Stimulated activated CD8-positive, alpha-beta memory T cell treated with anti-CD3 and anti-CD28 coated beads, Interleukin-2, amount 100 ng/mL, for 48 hours (primary cell): ENCODE data around the gene CNOT1.
"Not testable (repeated sequence)": the region's sequence is repeated elsewhere in the genome, so short reads cannot be mapped to it uniquely, and the experiment has no call there.

Source experiments
- DNase-seq, 2 donors: peaks; one replicate each; pipeline ENCODE4 v3.0.0-alpha.2; 2020; ENCODE audit warnings: low read depth in 2 of 2

The CNOT1 gene

GRCh38 chr16:58503166-58503862 is 126.3 kb downstream of the CNOT1 start:
- DNase-seq = no peak

GRCh38 chr16:58502217-58502921 is 127.3 kb downstream of the CNOT1 start:
- DNase-seq = no peak

GRCh38 chr16:58501242-58502131 is 128.1 kb downstream of the CNOT1 start:
- DNase-seq = no peak

- DNase-seq = no peak
Measured at GRCh38 chr16:58500430-58501241, 129.0 kb downstream of the CNOT1 start.

- DNase-seq = no peak
Measured at GRCh38 chr16:58499615-58500351, 129.8 kb downstream of the CNOT1 start, which contains the start of gene NDRG4. Gene NDRG4, plus strand, starts transcription at chr16:58500143. Its CDS starts 106 bp downstream, at chr16:58500249.

GRCh38 chr16:58499092-58499511 is 130.5 kb downstream of the CNOT1 start:
- no peak for DNase-seq

- no peak for DNase-seq
Measured at GRCh38 chr16:58498341-58499091, 131.1 kb downstream of the CNOT1 start.

GRCh38 chr16:58497935-58498334 is 131.7 kb downstream of the CNOT1 start:
- DNase-seq = no peak

- DNase-seq = no peak
Measured at GRCh38 chr16:58497468-58497867, 132.2 kb downstream of the CNOT1 start.

GRCh38 chr16:58495521-58496331 is 133.9 kb downstream of the CNOT1 start:
- DNase-seq = no peak

GRCh38 chr16:58494981-58495520 is 134.6 kb downstream of the CNOT1 start:
- peak; percentile 43 to 56 for DNase-seq

- DNase-seq = no peak
Measured at GRCh38 chr16:58493756-58494431, 135.7 kb downstream of the CNOT1 start.

GRCh38 chr16:58492735-58493134 is 136.9 kb downstream of the CNOT1 start:
- no peak for DNase-seq

- no peak for DNase-seq
Measured at GRCh38 chr16:58492066-58492465, 137.6 kb downstream of the CNOT1 start.

GRCh38 chr16:58490539-58490938 is 139.1 kb downstream of the CNOT1 start:
- not testable (repeated sequence) for DNase-seq

GRCh38 chr16:58490065-58490464 is 139.6 kb downstream of the CNOT1 start:
- DNase-seq = no peak

GRCh38 chr16:58488531-58488930 is 141.1 kb downstream of the CNOT1 start:
- no peak for DNase-seq
